Neural progenitor cell (in vitro differentiated cells): ENCODE data around the gene ELOVL6.

Experiments used
- EZH2 ChIP-seq: fragments of 200-600 bp; sonication (generic); IDR thresholded peaks from 2 replicates; pipeline ENCODE4 v1.6.1; 2017; ENCODE audit warnings: antibody characterized with exemption, mild to moderate bottlenecking, moderate library complexity
- EZH2phosphoT487 ChIP-seq: fragments of 200-600 bp; sonication (generic); IDR thresholded peaks from 2 replicates; pipeline ENCODE4 v1.6.1; 2017; ENCODE audit warnings: antibody characterized with exemption
- TF ChIP-seq, protein P1 (sequence below): fragments of 200-600 bp; sonication (generic); IDR thresholded peaks from 2 replicates; pipeline ENCODE4 v1.5.1; 2017; ENCODE audit warnings: antibody characterized with exemption, mild to moderate bottlenecking

DNA sequence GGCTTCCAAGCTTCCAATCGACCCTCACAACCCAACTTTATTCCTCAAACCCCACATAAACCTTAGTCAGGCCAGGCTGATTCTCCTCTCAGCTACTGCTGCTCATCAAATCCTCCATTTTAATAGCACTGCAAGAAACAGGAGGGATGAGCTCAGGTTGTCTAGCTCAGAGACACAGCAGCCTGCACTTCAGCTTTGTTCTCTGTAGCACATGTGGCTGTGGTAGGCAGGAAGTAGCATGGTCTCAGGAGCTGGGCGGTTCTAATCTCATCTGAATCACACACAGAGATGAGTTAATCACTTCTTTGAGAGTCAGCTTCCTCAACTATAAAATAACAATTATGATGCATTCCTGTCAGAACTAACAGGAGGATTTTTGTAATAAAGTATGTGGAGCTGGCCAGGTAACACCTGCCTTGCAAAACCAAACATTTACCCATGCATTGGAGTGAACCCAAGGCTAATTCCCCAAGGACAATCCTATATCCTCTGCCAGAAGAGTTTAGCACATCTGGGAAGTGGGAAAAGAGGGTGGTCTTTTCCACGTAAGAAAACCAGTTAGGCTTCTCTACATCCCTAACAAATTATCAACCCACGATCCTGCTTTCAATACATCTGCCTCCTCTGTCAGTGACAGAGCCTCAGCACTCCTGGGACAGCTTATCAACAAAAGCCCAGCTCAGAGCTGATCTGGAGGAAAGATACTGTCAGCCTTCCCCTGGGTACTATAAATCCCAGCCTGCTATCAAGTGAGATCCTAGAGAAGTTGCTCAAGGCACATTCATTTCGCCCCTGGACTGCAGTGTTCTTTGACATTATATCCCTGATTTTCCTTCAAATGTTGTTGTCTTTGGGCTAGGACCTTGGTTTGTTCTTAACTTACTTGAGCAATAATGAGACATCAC is 32.8 kb downstream of the ELOVL6 start:
- TF ChIP-seq, protein P1, sequence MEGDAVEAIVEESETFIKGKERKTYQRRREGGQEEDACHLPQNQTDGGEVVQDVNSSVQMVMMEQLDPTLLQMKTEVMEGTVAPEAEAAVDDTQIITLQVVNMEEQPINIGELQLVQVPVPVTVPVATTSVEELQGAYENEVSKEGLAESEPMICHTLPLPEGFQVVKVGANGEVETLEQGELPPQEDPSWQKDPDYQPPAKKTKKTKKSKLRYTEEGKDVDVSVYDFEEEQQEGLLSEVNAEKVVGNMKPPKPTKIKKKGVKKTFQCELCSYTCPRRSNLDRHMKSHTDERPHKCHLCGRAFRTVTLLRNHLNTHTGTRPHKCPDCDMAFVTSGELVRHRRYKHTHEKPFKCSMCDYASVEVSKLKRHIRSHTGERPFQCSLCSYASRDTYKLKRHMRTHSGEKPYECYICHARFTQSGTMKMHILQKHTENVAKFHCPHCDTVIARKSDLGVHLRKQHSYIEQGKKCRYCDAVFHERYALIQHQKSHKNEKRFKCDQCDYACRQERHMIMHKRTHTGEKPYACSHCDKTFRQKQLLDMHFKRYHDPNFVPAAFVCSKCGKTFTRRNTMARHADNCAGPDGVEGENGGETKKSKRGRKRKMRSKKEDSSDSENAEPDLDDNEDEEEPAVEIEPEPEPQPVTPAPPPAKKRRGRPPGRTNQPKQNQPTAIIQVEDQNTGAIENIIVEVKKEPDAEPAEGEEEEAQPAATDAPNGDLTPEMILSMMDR: no peak
- no peak for TF ChIP-seq EZH2
- TF ChIP-seq EZH2phosphoT487: no peak
